ENCODE results near the gene DTNA.
"Not testable (repeated sequence)": the region's sequence is repeated elsewhere in the genome, so short reads cannot be mapped to it uniquely, and the experiment has no call there.

GRCh38 chr18:34716111-34716510 lies 6.0 kb downstream of the DTNA start:
- not testable (repeated sequence) for TF ChIP-seq CTCF (IDR thresholded peaks at IDR 0.05); POLR2AphosphoS5 (IDR thresholded peaks at IDR 0.05; ENCODE audit: low read depth, low read length); REST (IDR thresholded peaks at IDR 0.05; ENCODE audit: insufficient read depth in 1 of 2, low read depth in 2 of 2, low read length in 1 of 2)

Measured in Panc1 (cell line).